PC-3 (cell line): Measurements from ENCODE around the gene EDNRA.

Source experiments
- EZH2 ChIP-seq: fragments of 300-600 bp; sonication (generic); IDR thresholded peaks from one replicate; pipeline ENCODE4 v1.6.1; 2017; ENCODE audit warnings: antibody characterized with exemption, mild to moderate bottlenecking, low read length; ENCODE audit not compliant: unreplicated experiment
- TF ChIP-seq, protein P1 (sequence below): fragments of 300-600 bp; sonication (generic); conservative IDR thresholded peaks from 2 replicates; pipeline ENCODE4 v1.5.1; 2017; ENCODE audit warnings: antibody characterized with exemption, low read depth, mild to moderate bottlenecking, low read length

DNA sequence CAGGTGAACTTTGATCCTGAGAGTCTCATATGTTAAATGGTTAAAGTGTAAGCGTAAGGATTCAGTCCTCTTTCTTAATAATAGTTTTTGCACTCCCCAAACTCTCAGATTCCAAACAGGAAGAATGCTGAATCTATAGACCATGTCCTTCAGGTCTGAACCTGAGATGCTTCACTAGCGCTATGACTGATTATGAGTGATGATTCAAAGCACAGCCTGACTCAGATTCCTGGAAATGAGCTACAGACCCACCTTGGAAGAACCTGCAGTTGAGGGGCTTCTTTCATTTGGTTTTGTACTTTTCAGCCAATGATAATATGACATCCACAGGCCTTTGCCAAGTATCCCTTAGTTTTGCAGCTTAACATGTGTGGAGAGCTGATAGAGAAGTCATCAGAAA lies 1.4 kb downstream of the EDNRA start:
- TF ChIP-seq, protein P1, sequence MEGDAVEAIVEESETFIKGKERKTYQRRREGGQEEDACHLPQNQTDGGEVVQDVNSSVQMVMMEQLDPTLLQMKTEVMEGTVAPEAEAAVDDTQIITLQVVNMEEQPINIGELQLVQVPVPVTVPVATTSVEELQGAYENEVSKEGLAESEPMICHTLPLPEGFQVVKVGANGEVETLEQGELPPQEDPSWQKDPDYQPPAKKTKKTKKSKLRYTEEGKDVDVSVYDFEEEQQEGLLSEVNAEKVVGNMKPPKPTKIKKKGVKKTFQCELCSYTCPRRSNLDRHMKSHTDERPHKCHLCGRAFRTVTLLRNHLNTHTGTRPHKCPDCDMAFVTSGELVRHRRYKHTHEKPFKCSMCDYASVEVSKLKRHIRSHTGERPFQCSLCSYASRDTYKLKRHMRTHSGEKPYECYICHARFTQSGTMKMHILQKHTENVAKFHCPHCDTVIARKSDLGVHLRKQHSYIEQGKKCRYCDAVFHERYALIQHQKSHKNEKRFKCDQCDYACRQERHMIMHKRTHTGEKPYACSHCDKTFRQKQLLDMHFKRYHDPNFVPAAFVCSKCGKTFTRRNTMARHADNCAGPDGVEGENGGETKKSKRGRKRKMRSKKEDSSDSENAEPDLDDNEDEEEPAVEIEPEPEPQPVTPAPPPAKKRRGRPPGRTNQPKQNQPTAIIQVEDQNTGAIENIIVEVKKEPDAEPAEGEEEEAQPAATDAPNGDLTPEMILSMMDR, result no peak
- no peak for TF ChIP-seq EZH2
